ENCODE measurements around the gene THRB.
"Not testable (repeated sequence)": the region's sequence is repeated elsewhere in the genome, so short reads cannot be mapped to it uniquely, and the experiment has no call there.

THRB gene

GRCh38 chr3:24417730-24418129, 76.9 kb downstream of the THRB start:
- no peaks in the 10 kb centered on the region for H3K36me3 ChIP-seq (ENCODE audit: insufficient read depth, low read length)
- H3K4me3 ChIP-seq (ENCODE audit: low read length, poor library complexity, severe bottlenecking) = no peak overlapping the region
- no peak overlapping the region for H3K4me2 ChIP-seq (ENCODE audit: low read depth, low read length, poor library complexity, severe bottlenecking)
- no peaks in the 10 kb centered on the region for H3K9me3 ChIP-seq (ENCODE audit: insufficient read depth, low read depth, low read length)
- H3K9ac ChIP-seq (ENCODE audit: low read depth, low read length, poor library complexity, severe bottlenecking) = no peak overlapping the region
- no peak overlapping the region for H2AFZ ChIP-seq (ENCODE audit: low read length)
- H3K79me2 ChIP-seq (ENCODE audit: insufficient read depth, low read length) = no peaks in the 10 kb centered on the region
- H4K20me1 ChIP-seq (ENCODE audit: insufficient read depth, low read length, poor library complexity, severe bottlenecking) = no peaks in the 10 kb centered on the region
- no peaks in the 10 kb centered on the region for H3K9me2 ChIP-seq (replicated peaks; ENCODE audit: low read depth, low read length)
- H3K27me3 ChIP-seq (ENCODE audit: insufficient read depth, low read length, poor library complexity, severe bottlenecking) = no peaks in the 10 kb centered on the region
- TF ChIP-seq CTCF (conservative IDR thresholded peaks at IDR 0.05; ENCODE audit: low read length) = no peak
- TF ChIP-seq EZH2phosphoT487 (IDR thresholded peaks at IDR 0.05; ENCODE audit: borderline replicate concordance) = no peak
- no peaks in the 10 kb centered on the region for H3K4me1 ChIP-seq (ENCODE audit: insufficient read depth, low read length, poor library complexity, severe bottlenecking)
- no peaks in the 10 kb centered on the region for H3F3A ChIP-seq (ENCODE audit: low read depth)

GRCh38 chr3:24416224-24416623, 78.4 kb downstream of the THRB start:
- Histone ChIP-seq H3K79me2 (ENCODE audit: insufficient read depth, low read length) (no peaks in the 10 kb centered on the region), H3K4me3 (ENCODE audit: low read length, poor library complexity, severe bottlenecking) (no peak overlapping the region), H3K9ac (ENCODE audit: low read depth, low read length, poor library complexity, severe bottlenecking) (no peak overlapping the region), H3K9me2 (replicated peaks; ENCODE audit: low read depth, low read length) (no peaks in the 10 kb centered on the region), H3K36me3 (ENCODE audit: insufficient read depth, low read length) (no peaks in the 10 kb centered on the region), H3K4me2 (ENCODE audit: low read depth, low read length, poor library complexity, severe bottlenecking) (no peak overlapping the region), H2AFZ (ENCODE audit: low read length) (no peak overlapping the region), H4K20me1 (ENCODE audit: insufficient read depth, low read length, poor library complexity, severe bottlenecking) (no peaks in the 10 kb centered on the region), H3F3A (ENCODE audit: low read depth) (no peaks in the 10 kb centered on the region), H3K9me3 (ENCODE audit: insufficient read depth, low read depth, low read length) (no peaks in the 10 kb centered on the region), H3K27me3 (ENCODE audit: insufficient read depth, low read length, poor library complexity, severe bottlenecking) (no peaks in the 10 kb centered on the region), H3K4me1 (ENCODE audit: insufficient read depth, low read length, poor library complexity, severe bottlenecking) (no peaks in the 10 kb centered on the region)
- TF ChIP-seq CTCF (conservative IDR thresholded peaks at IDR 0.05; ENCODE audit: low read length) = no peak
- TF ChIP-seq EZH2phosphoT487 (IDR thresholded peaks at IDR 0.05; ENCODE audit: borderline replicate concordance) = no peak

- Histone ChIP-seq H3K79me2 (ENCODE audit: insufficient read depth, low read length) (no peaks in the 10 kb centered on the region), H2AFZ (ENCODE audit: low read length) (no peak overlapping the region), H4K20me1 (ENCODE audit: insufficient read depth, low read length, poor library complexity, severe bottlenecking) (no peaks in the 10 kb centered on the region), H3K9me3 (ENCODE audit: insufficient read depth, low read depth, low read length) (no peaks in the 10 kb centered on the region), H3K4me1 (ENCODE audit: insufficient read depth, low read length, poor library complexity, severe bottlenecking) (no peaks in the 10 kb centered on the region), H3K36me3 (ENCODE audit: insufficient read depth, low read length) (no peaks in the 10 kb centered on the region), H3K9ac (ENCODE audit: low read depth, low read length, poor library complexity, severe bottlenecking) (no peak overlapping the region), H3K4me3 (ENCODE audit: low read length, poor library complexity, severe bottlenecking) (no peak overlapping the region), H3K27me3 (ENCODE audit: insufficient read depth, low read length, poor library complexity, severe bottlenecking) (no peaks in the 10 kb centered on the region), H3F3A (ENCODE audit: low read depth) (no peaks in the 10 kb centered on the region), H3K9me2 (replicated peaks; ENCODE audit: low read depth, low read length) (no peaks in the 10 kb centered on the region), H3K4me2 (ENCODE audit: low read depth, low read length, poor library complexity, severe bottlenecking) (no peak overlapping the region)
- TF ChIP-seq CTCF (conservative IDR thresholded peaks at IDR 0.05; ENCODE audit: low read length) (no peak), EZH2phosphoT487 (IDR thresholded peaks at IDR 0.05; ENCODE audit: borderline replicate concordance) (no peak)
These were observed 78.8 kb downstream of the THRB start for GRCh38 chr3:24415824-24416223.

- not testable (repeated sequence) for H3K4me1 ChIP-seq (ENCODE audit: insufficient read depth, low read length, poor library complexity, severe bottlenecking); H3K9me2 ChIP-seq (replicated peaks; ENCODE audit: low read depth, low read length); H3K9ac ChIP-seq (ENCODE audit: low read depth, low read length, poor library complexity, severe bottlenecking); H3K4me3 ChIP-seq (ENCODE audit: low read length, poor library complexity, severe bottlenecking); H3K79me2 ChIP-seq (ENCODE audit: insufficient read depth, low read length); H3F3A ChIP-seq (ENCODE audit: low read depth); H3K9me3 ChIP-seq (ENCODE audit: insufficient read depth, low read depth, low read length); H2AFZ ChIP-seq (ENCODE audit: low read length); H3K36me3 ChIP-seq (ENCODE audit: insufficient read depth, low read length); H3K27me3 ChIP-seq (ENCODE audit: insufficient read depth, low read length, poor library complexity, severe bottlenecking); H4K20me1 ChIP-seq (ENCODE audit: insufficient read depth, low read length, poor library complexity, severe bottlenecking); H3K4me2 ChIP-seq (ENCODE audit: low read depth, low read length, poor library complexity, severe bottlenecking)
These were observed 81.0 kb downstream of the THRB start for GRCh38 chr3:24413662-24414061.

All from Loucy (cell line).